Measurements from ENCODE around the gene NABP2.

NABP2 gene

DNA sequence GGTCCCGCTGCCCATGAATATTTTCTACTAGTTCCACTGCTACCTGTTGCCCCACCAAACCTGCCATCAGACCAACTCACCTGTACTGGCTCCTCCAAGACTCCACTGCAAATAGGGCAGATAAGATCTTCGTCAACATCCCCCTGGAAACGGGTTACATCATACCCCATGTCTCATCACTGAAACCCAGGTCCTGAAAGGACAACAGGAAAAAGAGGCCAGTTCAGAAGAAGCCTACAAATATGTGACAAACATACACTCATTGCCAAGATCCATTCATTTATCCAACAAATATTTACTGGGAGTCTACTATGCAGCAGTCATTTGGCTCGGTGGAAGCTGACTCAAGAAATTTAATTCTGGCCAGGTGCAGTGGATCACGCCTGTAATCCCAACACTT, 10.3 kb upstream of the NABP2 start:
- no peak for TF ChIP-seq ZNF565 (CRISPR knock-in tag; conservative IDR thresholded peaks at IDR 0.05; ENCODE audit: low read depth)
- TF ChIP-seq PPARA (CRISPR knock-in tag; IDR thresholded peaks at IDR 0.05; ENCODE audit: borderline replicate concordance), result no peak
- TF ChIP-seq ZFP3 (CRISPR knock-in tag; IDR thresholded peaks at IDR 0.05), result no peak
- TF ChIP-seq OSR1 (CRISPR knock-in tag; IDR thresholded peaks at IDR 0.05), result no peak
- TF ChIP-seq TCF4 (CRISPR knock-in tag; IDR thresholded peaks at IDR 0.05; ENCODE audit: borderline replicate concordance), result no peak
- TF ChIP-seq, protein P1, sequence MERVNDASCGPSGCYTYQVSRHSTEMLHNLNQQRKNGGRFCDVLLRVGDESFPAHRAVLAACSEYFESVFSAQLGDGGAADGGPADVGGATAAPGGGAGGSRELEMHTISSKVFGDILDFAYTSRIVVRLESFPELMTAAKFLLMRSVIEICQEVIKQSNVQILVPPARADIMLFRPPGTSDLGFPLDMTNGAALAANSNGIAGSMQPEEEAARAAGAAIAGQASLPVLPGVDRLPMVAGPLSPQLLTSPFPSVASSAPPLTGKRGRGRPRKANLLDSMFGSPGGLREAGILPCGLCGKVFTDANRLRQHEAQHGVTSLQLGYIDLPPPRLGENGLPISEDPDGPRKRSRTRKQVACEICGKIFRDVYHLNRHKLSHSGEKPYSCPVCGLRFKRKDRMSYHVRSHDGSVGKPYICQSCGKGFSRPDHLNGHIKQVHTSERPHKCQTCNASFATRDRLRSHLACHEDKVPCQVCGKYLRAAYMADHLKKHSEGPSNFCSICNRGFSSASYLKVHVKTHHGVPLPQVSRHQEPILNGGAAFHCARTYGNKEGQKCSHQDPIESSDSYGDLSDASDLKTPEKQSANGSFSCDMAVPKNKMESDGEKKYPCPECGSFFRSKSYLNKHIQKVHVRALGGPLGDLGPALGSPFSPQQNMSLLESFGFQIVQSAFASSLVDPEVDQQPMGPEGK (CRISPR knock-in tag; IDR thresholded peaks at IDR 0.05; ENCODE audit: borderline replicate concordance), result no peak
- TF ChIP-seq, protein P2, sequence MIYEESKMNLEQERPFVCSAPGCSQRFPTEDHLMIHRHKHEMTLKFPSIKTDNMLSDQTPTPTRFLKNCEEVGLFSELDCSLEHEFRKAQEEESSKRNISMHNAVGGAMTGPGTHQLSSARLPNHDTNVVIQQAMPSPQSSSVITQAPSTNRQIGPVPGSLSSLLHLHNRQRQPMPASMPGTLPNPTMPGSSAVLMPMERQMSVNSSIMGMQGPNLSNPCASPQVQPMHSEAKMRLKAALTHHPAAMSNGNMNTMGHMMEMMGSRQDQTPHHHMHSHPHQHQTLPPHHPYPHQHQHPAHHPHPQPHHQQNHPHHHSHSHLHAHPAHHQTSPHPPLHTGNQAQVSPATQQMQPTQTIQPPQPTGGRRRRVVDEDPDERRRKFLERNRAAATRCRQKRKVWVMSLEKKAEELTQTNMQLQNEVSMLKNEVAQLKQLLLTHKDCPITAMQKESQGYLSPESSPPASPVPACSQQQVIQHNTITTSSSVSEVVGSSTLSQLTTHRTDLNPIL (CRISPR knock-in tag; IDR thresholded peaks at IDR 0.05; ENCODE audit: low read depth), result no peak
- no peak for TF ChIP-seq GLIS3 (CRISPR knock-in tag; IDR thresholded peaks at IDR 0.05)
- ATAC-seq, result no peak

DNA sequence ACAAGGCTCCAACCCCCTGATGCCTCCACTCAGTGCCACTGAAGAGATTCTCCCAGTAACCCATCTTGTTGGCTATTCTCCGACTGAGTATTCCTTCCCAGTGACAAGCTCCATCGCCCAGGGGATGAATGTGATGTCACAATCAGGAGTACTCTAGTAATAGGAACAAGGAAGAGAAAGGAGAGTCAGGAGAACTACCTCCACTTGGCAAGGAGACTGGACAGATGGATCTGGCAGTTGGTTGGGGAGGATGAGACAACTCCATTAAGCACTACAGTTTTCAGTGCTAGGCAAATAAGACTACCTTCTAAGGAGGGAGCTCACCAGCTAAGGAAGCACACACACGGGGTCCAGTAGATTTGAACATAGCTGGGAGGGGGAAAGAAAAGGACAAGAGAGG, 7.7 kb upstream of the NABP2 start:
- no peak for ATAC-seq
- TF ChIP-seq BACH2 (CRISPR knock-in tag; IDR thresholded peaks at IDR 0.05; ENCODE audit: borderline replicate concordance), result no peak
- no peak for TF ChIP-seq OSR1 (CRISPR knock-in tag; IDR thresholded peaks at IDR 0.05)
- no peak for TF ChIP-seq RARB (CRISPR knock-in tag; IDR thresholded peaks at IDR 0.05)
- no peak for TF ChIP-seq TCF4 (CRISPR knock-in tag; IDR thresholded peaks at IDR 0.05; ENCODE audit: borderline replicate concordance)
- no peak for TF ChIP-seq ZNF70 (CRISPR knock-in tag; IDR thresholded peaks at IDR 0.05)
- TF ChIP-seq TOX (CRISPR knock-in tag; IDR thresholded peaks at IDR 0.05; ENCODE audit: borderline replicate concordance), result no peak
- no peak for TF ChIP-seq ZC3H10 (CRISPR knock-in tag; IDR thresholded peaks at IDR 0.05)
- TF ChIP-seq, protein P3, sequence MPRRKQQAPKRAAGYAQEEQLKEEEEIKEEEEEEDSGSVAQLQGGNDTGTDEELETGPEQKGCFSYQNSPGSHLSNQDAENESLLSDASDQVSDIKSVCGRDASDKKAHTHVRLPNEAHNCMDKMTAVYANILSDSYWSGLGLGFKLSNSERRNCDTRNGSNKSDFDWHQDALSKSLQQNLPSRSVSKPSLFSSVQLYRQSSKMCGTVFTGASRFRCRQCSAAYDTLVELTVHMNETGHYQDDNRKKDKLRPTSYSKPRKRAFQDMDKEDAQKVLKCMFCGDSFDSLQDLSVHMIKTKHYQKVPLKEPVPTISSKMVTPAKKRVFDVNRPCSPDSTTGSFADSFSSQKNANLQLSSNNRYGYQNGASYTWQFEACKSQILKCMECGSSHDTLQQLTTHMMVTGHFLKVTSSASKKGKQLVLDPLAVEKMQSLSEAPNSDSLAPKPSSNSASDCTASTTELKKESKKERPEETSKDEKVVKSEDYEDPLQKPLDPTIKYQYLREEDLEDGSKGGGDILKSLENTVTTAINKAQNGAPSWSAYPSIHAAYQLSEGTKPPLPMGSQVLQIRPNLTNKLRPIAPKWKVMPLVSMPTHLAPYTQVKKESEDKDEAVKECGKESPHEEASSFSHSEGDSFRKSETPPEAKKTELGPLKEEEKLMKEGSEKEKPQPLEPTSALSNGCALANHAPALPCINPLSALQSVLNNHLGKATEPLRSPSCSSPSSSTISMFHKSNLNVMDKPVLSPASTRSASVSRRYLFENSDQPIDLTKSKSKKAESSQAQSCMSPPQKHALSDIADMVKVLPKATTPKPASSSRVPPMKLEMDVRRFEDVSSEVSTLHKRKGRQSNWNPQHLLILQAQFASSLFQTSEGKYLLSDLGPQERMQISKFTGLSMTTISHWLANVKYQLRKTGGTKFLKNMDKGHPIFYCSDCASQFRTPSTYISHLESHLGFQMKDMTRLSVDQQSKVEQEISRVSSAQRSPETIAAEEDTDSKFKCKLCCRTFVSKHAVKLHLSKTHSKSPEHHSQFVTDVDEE (CRISPR knock-in tag; IDR thresholded peaks at IDR 0.05), result no peak
- TF ChIP-seq ZFP3 (CRISPR knock-in tag; IDR thresholded peaks at IDR 0.05), result no peak
- TF ChIP-seq GLIS3 (CRISPR knock-in tag; IDR thresholded peaks at IDR 0.05), result no peak
- no peak for TF ChIP-seq ESRRG (CRISPR knock-in tag; IDR thresholded peaks at IDR 0.05)
- TF ChIP-seq CSDC2 (CRISPR knock-in tag; IDR thresholded peaks at IDR 0.05), result no peak

DNA sequence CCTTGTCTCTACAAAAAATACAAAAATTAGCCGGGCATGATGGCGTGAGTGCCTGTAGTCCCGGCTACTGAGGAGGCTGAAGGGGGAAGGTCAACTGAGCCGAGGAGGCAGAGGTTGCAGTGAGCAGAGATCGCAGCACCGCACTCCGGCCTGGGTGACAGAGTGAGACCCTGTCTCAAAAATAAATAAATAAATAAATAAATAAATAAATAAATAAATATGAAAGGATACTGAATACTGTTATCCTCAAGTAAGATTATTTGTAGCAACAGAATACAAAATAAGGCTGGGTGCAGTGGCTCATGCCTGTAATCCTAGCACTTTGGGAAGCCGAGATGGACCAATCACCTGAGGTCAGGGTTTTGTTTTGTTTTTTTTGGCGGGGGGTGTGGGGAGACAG, 4.3 kb upstream of the NABP2 start:
- no peak for ATAC-seq

More for the DNA sequence above, 4.3 kb upstream of the NABP2 start:
- TF ChIP-seq ZNF8 (CRISPR knock-in tag; IDR thresholded peaks at IDR 0.05) (no peak), OSR1 (CRISPR knock-in tag; IDR thresholded peaks at IDR 0.05) (no peak), ARNTL (CRISPR knock-in tag; IDR thresholded peaks at IDR 0.05; ENCODE audit: borderline replicate concordance, low read depth) (no peak), ZNF565 (CRISPR knock-in tag; conservative IDR thresholded peaks at IDR 0.05; ENCODE audit: low read depth) (no peak), SNAI2 (CRISPR knock-in tag; IDR thresholded peaks at IDR 0.05) (no peak), BACH2 (CRISPR knock-in tag; IDR thresholded peaks at IDR 0.05; ENCODE audit: borderline replicate concordance) (no peak), PPARA (CRISPR knock-in tag; IDR thresholded peaks at IDR 0.05; ENCODE audit: borderline replicate concordance) (no peak), TOX (CRISPR knock-in tag; IDR thresholded peaks at IDR 0.05; ENCODE audit: borderline replicate concordance) (no peak), ZC3H10 (CRISPR knock-in tag; IDR thresholded peaks at IDR 0.05) (no peak), RARB (CRISPR knock-in tag; IDR thresholded peaks at IDR 0.05) (no peak), GLIS3 (CRISPR knock-in tag; IDR thresholded peaks at IDR 0.05) (no peak), ESRRG (CRISPR knock-in tag; IDR thresholded peaks at IDR 0.05) (no peak), ZFP30 (CRISPR knock-in tag; IDR thresholded peaks at IDR 0.05) (no peak), ISL1 (CRISPR knock-in tag; IDR thresholded peaks at IDR 0.05) (no peak), ZNF70 (CRISPR knock-in tag; IDR thresholded peaks at IDR 0.05) (no peak), ZFP3 (CRISPR knock-in tag; IDR thresholded peaks at IDR 0.05) (no peak)
- TF ChIP-seq, protein P1 (CRISPR knock-in tag; IDR thresholded peaks at IDR 0.05; ENCODE audit: borderline replicate concordance), result no peak
- TF ChIP-seq, protein P4, sequence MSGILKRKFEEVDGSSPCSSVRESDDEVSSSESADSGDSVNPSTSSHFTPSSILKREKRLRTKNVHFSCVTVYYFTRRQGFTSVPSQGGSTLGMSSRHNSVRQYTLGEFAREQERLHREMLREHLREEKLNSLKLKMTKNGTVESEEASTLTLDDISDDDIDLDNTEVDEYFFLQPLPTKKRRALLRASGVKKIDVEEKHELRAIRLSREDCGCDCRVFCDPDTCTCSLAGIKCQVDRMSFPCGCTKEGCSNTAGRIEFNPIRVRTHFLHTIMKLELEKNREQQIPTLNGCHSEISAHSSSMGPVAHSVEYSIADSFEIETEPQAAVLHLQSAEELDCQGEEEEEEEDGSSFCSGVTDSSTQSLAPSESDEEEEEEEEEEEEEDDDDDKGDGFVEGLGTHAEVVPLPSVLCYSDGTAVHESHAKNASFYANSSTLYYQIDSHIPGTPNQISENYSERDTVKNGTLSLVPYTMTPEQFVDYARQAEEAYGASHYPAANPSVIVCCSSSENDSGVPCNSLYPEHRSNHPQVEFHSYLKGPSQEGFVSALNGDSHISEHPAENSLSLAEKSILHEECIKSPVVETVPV (CRISPR knock-in tag; IDR thresholded peaks at IDR 0.05), result no peak
- TF ChIP-seq, protein P5, sequence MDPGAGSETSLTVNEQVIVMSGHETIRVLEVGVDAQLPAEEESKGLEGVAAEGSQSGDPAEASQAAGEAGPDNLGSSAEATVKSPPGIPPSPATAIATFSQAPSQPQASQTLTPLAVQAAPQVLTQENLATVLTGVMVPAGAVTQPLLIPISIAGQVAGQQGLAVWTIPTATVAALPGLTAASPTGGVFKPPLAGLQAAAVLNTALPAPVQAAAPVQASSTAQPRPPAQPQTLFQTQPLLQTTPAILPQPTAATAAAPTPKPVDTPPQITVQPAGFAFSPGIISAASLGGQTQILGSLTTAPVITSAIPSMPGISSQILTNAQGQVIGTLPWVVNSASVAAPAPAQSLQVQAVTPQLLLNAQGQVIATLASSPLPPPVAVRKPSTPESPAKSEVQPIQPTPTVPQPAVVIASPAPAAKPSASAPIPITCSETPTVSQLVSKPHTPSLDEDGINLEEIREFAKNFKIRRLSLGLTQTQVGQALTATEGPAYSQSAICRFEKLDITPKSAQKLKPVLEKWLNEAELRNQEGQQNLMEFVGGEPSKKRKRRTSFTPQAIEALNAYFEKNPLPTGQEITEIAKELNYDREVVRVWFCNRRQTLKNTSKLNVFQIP (CRISPR knock-in tag; IDR thresholded peaks at IDR 0.05; ENCODE audit: borderline replicate concordance, low read depth), result no peak
- TF ChIP-seq, protein P3 (CRISPR knock-in tag; IDR thresholded peaks at IDR 0.05), result no peak
